ENCODE measurements around the gene STRN4. TPM values are rescaled to one million over a fixed set of nuclear protein-coding genes. Genes with fewer than 3 reads are reported as not detected.

The STRN4 gene
- total and polyA plus RNA-seq, 9 of the 15 experiments (the other 6 are each of a cell fraction or from before 2014, with no cell fraction given): 0.62 to 83.7 (median 36.9) TPM

GRCh38 chr19:46726971-46727501 lies 19.2 kb downstream of the STRN4 start (continued):
- TF ChIP-seq, protein P1, sequence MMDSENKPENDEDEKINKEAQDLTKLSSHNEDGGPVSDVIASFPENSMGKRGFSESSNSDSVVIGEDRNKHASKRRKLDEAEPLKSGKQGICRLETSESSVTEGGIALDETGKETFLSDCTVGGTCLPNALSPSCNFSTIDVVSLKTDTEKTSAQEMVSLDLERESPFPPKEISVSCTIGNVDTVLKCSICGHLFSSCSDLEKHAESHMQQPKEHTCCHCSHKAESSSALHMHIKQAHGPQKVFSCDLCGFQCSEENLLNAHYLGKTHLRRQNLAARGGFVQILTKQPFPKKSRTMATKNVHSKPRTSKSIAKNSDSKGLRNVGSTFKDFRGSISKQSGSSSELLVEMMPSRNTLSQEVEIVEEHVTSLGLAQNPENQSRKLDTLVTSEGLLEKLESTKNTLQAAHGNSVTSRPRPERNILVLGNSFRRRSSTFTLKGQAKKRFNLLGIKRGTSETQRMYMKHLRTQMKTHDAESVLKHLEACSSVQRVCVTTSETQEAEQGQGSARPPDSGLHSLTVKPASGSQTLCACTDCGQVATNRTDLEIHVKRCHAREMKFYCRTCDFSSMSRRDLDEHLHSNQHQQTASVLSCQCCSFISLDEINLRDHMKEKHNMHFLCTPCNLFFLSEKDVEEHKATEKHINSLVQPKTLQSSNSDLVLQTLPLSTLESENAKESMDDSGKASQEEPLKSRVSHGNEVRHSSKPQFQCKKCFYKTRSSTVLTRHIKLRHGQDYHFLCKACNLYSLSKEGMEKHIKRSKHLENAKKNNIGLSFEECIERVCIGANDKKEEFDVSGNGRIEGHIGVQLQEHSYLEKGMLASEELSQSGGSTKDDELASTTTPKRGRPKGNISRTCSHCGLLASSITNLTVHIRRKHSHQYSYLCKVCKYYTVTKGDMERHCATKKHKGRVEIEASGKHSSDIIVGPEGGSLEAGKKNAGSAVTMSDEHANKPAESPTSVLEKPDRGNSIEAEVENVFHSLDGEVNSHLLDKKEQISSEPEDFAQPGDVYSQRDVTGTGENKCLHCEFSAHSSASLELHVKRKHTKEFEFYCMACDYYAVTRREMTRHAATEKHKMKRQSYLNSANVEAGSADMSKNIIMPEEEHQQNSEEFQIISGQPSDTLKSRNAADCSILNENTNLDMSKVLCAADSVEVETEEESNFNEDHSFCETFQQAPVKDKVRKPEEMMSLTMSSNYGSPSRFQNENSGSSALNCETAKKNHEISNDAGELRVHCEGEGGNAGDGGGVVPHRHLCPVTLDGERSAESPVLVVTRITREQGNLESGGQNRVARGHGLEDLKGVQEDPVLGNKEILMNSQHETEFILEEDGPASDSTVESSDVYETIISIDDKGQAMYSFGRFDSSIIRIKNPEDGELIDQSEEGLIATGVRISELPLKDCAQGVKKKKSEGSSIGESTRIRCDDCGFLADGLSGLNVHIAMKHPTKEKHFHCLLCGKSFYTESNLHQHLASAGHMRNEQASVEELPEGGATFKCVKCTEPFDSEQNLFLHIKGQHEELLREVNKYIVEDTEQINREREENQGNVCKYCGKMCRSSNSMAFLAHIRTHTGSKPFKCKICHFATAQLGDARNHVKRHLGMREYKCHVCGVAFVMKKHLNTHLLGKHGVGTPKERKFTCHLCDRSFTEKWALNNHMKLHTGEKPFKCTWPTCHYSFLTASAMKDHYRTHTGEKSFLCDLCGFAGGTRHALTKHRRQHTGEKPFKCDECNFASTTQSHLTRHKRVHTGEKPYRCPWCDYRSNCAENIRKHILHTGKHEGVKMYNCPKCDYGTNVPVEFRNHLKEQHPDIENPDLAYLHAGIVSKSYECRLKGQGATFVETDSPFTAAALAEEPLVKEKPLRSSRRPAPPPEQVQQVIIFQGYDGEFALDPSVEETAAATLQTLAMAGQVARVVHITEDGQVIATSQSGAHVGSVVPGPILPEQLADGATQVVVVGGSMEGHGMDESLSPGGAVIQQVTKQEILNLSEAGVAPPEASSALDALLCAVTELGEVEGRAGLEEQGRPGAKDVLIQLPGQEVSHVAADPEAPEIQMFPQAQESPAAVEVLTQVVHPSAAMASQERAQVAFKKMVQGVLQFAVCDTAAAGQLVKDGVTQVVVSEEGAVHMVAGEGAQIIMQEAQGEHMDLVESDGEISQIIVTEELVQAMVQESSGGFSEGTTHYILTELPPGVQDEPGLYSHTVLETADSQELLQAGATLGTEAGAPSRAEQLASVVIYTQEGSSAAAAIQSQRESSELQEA (IDR thresholded peaks at IDR 0.05; ENCODE audit: low read depth): no peak
- TF ChIP-seq ZNF121 (CRISPR knock-in tag; conservative IDR thresholded peaks at IDR 0.05) (no peak), RBFOX2 (IDR thresholded peaks at IDR 0.05; ENCODE audit: low read depth, low read length) (no peak), BRF1 (IDR thresholded peaks at IDR 0.05; ENCODE audit: borderline replicate concordance, extremely low read depth, insufficient read length) (no peak), SRSF7 (optimal IDR thresholded peaks at IDR 0.05; ENCODE audit: low read depth, low read length) (no peak), NUFIP1 (IDR thresholded peaks at IDR 0.05; ENCODE audit: partially characterized antibody) (no peak), HDAC8 (tag; IDR thresholded peaks at IDR 0.05) (no peak), NR3C1 (CRISPR knock-in tag; IDR thresholded peaks at IDR 0.05) (no peak), POLR2AphosphoS5 (IDR thresholded peaks at IDR 0.05; ENCODE audit: control insufficient read depth, insufficient read depth, low read depth, low read length) (no peak)
